HepG2 (cell line): ENCODE measurements around the gene DDAH2. TPM values are rescaled to one million over a fixed set of nuclear protein-coding genes. Genes with fewer than 3 reads are reported as not detected.

Source experiments
- AKNA ChIP-seq: sonication (generic); formaldehyde crosslinking; IDR thresholded peaks from 2 replicates; pipeline ENCODE4 v1.4.0; 2020; ENCODE audit warnings: missing genetic modification reagents, borderline replicate concordance
- ATF2 ChIP-seq: sonication (generic); formaldehyde crosslinking; IDR thresholded peaks from 2 replicates; pipeline ENCODE4 v1.4.0; 2020; ENCODE audit warnings: missing genetic modification reagents
- ATF7-NPFF ChIP-seq: sonication (generic); formaldehyde crosslinking; IDR thresholded peaks from 2 replicates; pipeline ENCODE4 v1.8.1; 2023; ENCODE audit warnings: mild to moderate bottlenecking, low read depth, missing genetic modification reagents, moderate library complexity
- GTF2F1 ChIP-seq: fragments of 150-350 bp; IDR thresholded peaks from 2 replicates; pipeline ENCODE4 v1.6.1; 2014; ENCODE audit warnings: low read length
- HNRNPUL1 ChIP-seq: fragments of 200-400 bp; formaldehyde crosslinking; IDR thresholded peaks from 2 replicates; pipeline ENCODE4 v1.6.1; 2017; ENCODE audit warnings: low read depth, mild to moderate bottlenecking, low read length, moderate library complexity
- JARID2 ChIP-seq: sonication (generic); formaldehyde crosslinking; IDR thresholded peaks from 2 replicates; pipeline ENCODE4 v1.8.1; 2023; ENCODE audit warnings: missing genetic modification reagents, inconsistent platforms; ENCODE audit not compliant: insufficient replicate concordance
- KDM6A ChIP-seq: IDR thresholded peaks from 2 replicates; pipeline ENCODE4 v1.6.1; 2016; ENCODE audit warnings: low read depth
- MLLT10 ChIP-seq: sonication (generic); formaldehyde crosslinking; IDR thresholded peaks from 2 replicates; pipeline ENCODE4 v1.4.0; 2020; ENCODE audit warnings: missing genetic modification reagents
- MYC ChIP-seq: sonication (generic); formaldehyde crosslinking; IDR thresholded peaks from 2 replicates; pipeline ENCODE4 v1.9.0; 2021; ENCODE audit warnings: missing genetic modification reagents, borderline replicate concordance
- NCOA2 ChIP-seq: sonication (generic); formaldehyde crosslinking; IDR thresholded peaks from 2 replicates; pipeline ENCODE4 v1.8.0; 2022; ENCODE audit warnings: inconsistent platforms
- PHF5A ChIP-seq: IDR thresholded peaks from one replicate; pipeline ENCODE4 v1.6.1; 2018; ENCODE audit warnings: low read depth, missing genetic modification reagents; ENCODE audit not compliant: unreplicated experiment
- SMAD3 ChIP-seq: sonication (generic); formaldehyde crosslinking; IDR thresholded peaks from 2 replicates; pipeline ENCODE4 v1.4.0; 2020; ENCODE audit warnings: missing genetic modification reagents
- SP1 ChIP-seq, 2 experiments: fragments of 450-650 bp in 1 of 2; sonication (generic) in 1 of 2; formaldehyde crosslinking in 1 of 2; IDR thresholded peaks; 2 replicates each; pipeline versions ENCODE4 v1.4.0 to v1.6.1; 2016 to 2020; ENCODE audit warnings: missing genetic modification reagents in 1 of 2
- TAF1 ChIP-seq: sonication (generic); formaldehyde crosslinking; IDR thresholded peaks from 2 replicates; pipeline ENCODE4 v1.4.0; 2020; ENCODE audit warnings: missing genetic modification reagents
- YEATS4 ChIP-seq: sonication (generic); formaldehyde crosslinking; IDR thresholded peaks from 2 replicates; pipeline ENCODE4 v1.4.0; 2020; ENCODE audit warnings: missing genetic modification reagents, borderline replicate concordance
- ZFP82 ChIP-seq: sonication (generic); formaldehyde crosslinking; IDR thresholded peaks from 2 replicates; pipeline ENCODE4 v1.5.1; 2020; ENCODE audit warnings: mild to moderate bottlenecking, missing genetic modification reagents, borderline replicate concordance
- ZNF12 ChIP-seq: sonication (generic); formaldehyde crosslinking; IDR thresholded peaks from 2 replicates; pipeline ENCODE4 v1.5.0; 2020; ENCODE audit warnings: missing genetic modification reagents
- ZNF292 ChIP-seq: sonication (generic); formaldehyde crosslinking; IDR thresholded peaks from 2 replicates; pipeline ENCODE4 v1.8.1; 2022; ENCODE audit warnings: mild to moderate bottlenecking, low read depth, missing genetic modification reagents, borderline replicate concordance
- ZNF337 ChIP-seq: sonication (generic); formaldehyde crosslinking; IDR thresholded peaks from 2 replicates; pipeline ENCODE4 v1.5.1; 2020; ENCODE audit warnings: missing genetic modification reagents, low read depth, mild to moderate bottlenecking, borderline replicate concordance
- ZNF34 ChIP-seq: sonication (generic); formaldehyde crosslinking; IDR thresholded peaks from 2 replicates; pipeline ENCODE4 v1.4.0; 2020; ENCODE audit warnings: mild to moderate bottlenecking, missing genetic modification reagents, borderline replicate concordance
- ZNF564 ChIP-seq: sonication (generic); formaldehyde crosslinking; IDR thresholded peaks from 2 replicates; pipeline ENCODE4 v1.8.1; 2023; ENCODE audit warnings: mild to moderate bottlenecking, missing genetic modification reagents
- ZNF614 ChIP-seq: IDR thresholded peaks from 2 replicates; pipeline ENCODE4 v1.6.1; 2018; ENCODE audit warnings: missing biosample characterization, missing genetic modification reagents, inconsistent platforms, borderline replicate concordance
- ZNF674 ChIP-seq: sonication (generic); formaldehyde crosslinking; IDR thresholded peaks from 2 replicates; pipeline ENCODE4 v1.5.0; 2020; ENCODE audit warnings: low read depth, mild to moderate bottlenecking, missing genetic modification reagents
- ZNF740 ChIP-seq: sonication (generic); formaldehyde crosslinking; IDR thresholded peaks from 2 replicates; pipeline ENCODE4 v1.4.0; 2020; ENCODE audit warnings: missing genetic modification reagents
- ZNF761 ChIP-seq: sonication (generic); formaldehyde crosslinking; conservative IDR thresholded peaks from 2 replicates; pipeline ENCODE4 v1.4.0; 2020; ENCODE audit warnings: mild to moderate bottlenecking, missing genetic modification reagents
- polyA plus RNA-seq, 8 experiments: library from polyadenylated mRNA; depleted of rRNA in 3 of 8; stranded (reverse) in 7 of 8; unstranded in 1 of 8; fragments of >200 nt; fragmentation: Illumina TruSeq in 4 of 8; extraction: Trizol in 4 of 8; gene quantifications; 2 replicates each; pipeline versions ENCODE4 v1.2.1 to v1.2.3, GENCODE V29; 2011 to 2016; ENCODE audit warnings: low read depth in 4 of 8, missing spikeins in 1 of 8, mixed read lengths in 1 of 8; ENCODE audit not compliant: insufficient read depth in 1 of 8
- total RNA-seq, 5 experiments: library from RNA; depleted of rRNA; stranded (reverse); fragments of >200 nt; fragmentation: Illumina TruSeq; extraction: Trizol; gene quantifications; 2 replicates each; pipeline ENCODE4 v1.2.3, GENCODE V29; 2016; ENCODE audit warnings: low read depth in 1 of 5

Gene DDAH2
- total and polyA plus RNA-seq, 2 of the 13 experiments (the other 11 are each of a cell fraction or from before 2014, with no cell fraction given): 16.4 to 21.1 TPM

GRCh38 chr6:31729515-31729978 is 448 bp upstream of the DDAH2 start (continued):
- TF ChIP-seq ZNF740 (peak; percentile 76; the same call in 1 of the 2 replicates), ZFP82 (CRISPR knock-in tag) (no peak), ZNF614 (peak; percentile 72), AKNA (CRISPR knock-in tag) (no peak), PHF5A (CRISPR knock-in tag) (peak; percentile 52), YEATS4 (CRISPR knock-in tag) (peak; percentile 73), TAF1 (CRISPR knock-in tag) (peak; percentile 33), SP1 (IDR thresholded peaks at IDR 0.05) (no peak), SP1 (CRISPR knock-in tag; IDR thresholded peaks at IDR 0.05) (peak; percentile 99), ZNF564 (no peak), JARID2 (CRISPR knock-in tag) (no peak), GTF2F1 (no peak), ZNF674 (CRISPR knock-in tag) (no peak), ZNF12 (peak; percentile 7; the same call in 1 of the 2 replicates), KDM6A (CRISPR knock-in tag) (no peak), ZNF292 (CRISPR knock-in tag) (no peak), HNRNPUL1 (no peak), SMAD3 (peak; percentile 78; the same call in 1 of the 2 replicates), ZNF761 (peak; percentile 70; the same call in 1 of the 2 replicates), MYC (CRISPR knock-in tag) (peak; percentile 72), MLLT10 (CRISPR knock-in tag) (no peak), ZNF337 (CRISPR knock-in tag) (peak; percentile 37; the same call in 1 of the 2 replicates), ATF2 (CRISPR knock-in tag) (peak; percentile 79), ZNF34 (CRISPR knock-in tag) (peak; percentile 17; the same call in 1 of the 2 replicates), NCOA2 (CRISPR knock-in tag) (peak; percentile 40; the same call in 1 of the 2 replicates), ATF7-NPFF (CRISPR knock-in tag) (no peak)
